Tibial nerve (tissue), 4 donors: Measurements from ENCODE around the gene JAG2. TPM values are rescaled to one million over a fixed set of nuclear protein-coding genes. Genes with fewer than 3 reads are reported as not detected.

Experiments used
- DNase-seq, 2 donors: peaks; one replicate each; pipeline ENCODE4 v3.0.0-alpha.2; 2019; ENCODE audit warnings: low spot score in 2 of 2
- H3K27ac ChIP-seq, 4 donors: fragments of 200-600 bp; sonication (generic) in 3 of 4; one replicate each; pipeline ENCODE4 v1.5.1; 2017 to 2019; ENCODE audit warnings: mild to moderate bottlenecking in 1 of 4
- H3K27me3 ChIP-seq, 2 donors: fragments of 200-600 bp; sonication (generic) in 1 of 2; one replicate each; pipeline versions ENCODE4 v1.5.1 to v1.6.0; 2017 to 2019
- H3K36me3 ChIP-seq, 3 donors: fragments of 200-600 bp; sonication (generic); one replicate each; pipeline ENCODE4 v1.5.1; 2018 to 2019
- H3K4me1 ChIP-seq, 4 donors: fragments of 200-600 bp; sonication (generic) in 3 of 4; one replicate each; pipeline ENCODE4 v1.5.1; 2017 to 2019
- H3K4me3 ChIP-seq, 4 donors: fragments of 200-600 bp; sonication (generic) in 3 of 4; one replicate each; pipeline ENCODE4 v1.5.1; 2017 to 2019; ENCODE audit warnings: mild to moderate bottlenecking in 1 of 4, moderate library complexity in 1 of 4
- H3K9me3 ChIP-seq, 4 donors: fragments of 200-600 bp; sonication (generic) in 3 of 4; one replicate each; pipeline ENCODE4 v1.5.1; 2017 to 2019
- CTCF ChIP-seq, 5 experiments: fragments of 200-600 bp in 3 of 5; fragments of 450-650 bp in 2 of 5; sonication (generic) in 3 of 5; IDR thresholded peaks; one replicate each; pipeline ENCODE4 v1.5.1; 2016 to 2019; ENCODE audit warnings: antibody characterized with exemption in 5 of 5, mild to moderate bottlenecking in 3 of 5, moderate library complexity in 2 of 5
- EP300 ChIP-seq, 2 donors: sonication (generic); formaldehyde crosslinking; IDR thresholded peaks; one replicate each; pipeline ENCODE4 v1.6.1; 2017; ENCODE audit warnings: antibody characterized with exemption in 2 of 2, mild to moderate bottlenecking in 1 of 2
- POLR2A ChIP-seq, 2 donors: fragments of 450-650 bp; IDR thresholded peaks; one replicate each; pipeline ENCODE4 v1.6.1; 2017; ENCODE audit warnings: antibody characterized with exemption in 2 of 2, mild to moderate bottlenecking in 2 of 2, moderate library complexity in 2 of 2
- WGBS, 2 donors: methylation state at CpG; one replicate each; pipeline ENCODE4 v1.1.5; 2018; 5-methylcytosine and 5-hydroxymethylcytosine counted together
- total RNA-seq, 4 donors: library from RNA; depleted of rRNA; stranded (reverse); fragments of >200 nt; gene quantifications; one replicate each; pipeline ENCODE4 v1.1.0, GENCODE V29; 2016

The JAG2 gene
- total RNA-seq, 4 donors from 2014 or later: 7.4 to 13.8 (median 12.8) TPM

GRCh38 chr14:105207460-105207901 is 38.9 kb upstream of the JAG2 start:
- WGBS, 2 donors: 70 to 77% methylated on average over 5 to 13 of the region's 13 CpGs
- TF ChIP-seq CTCF (IDR thresholded peaks at IDR 0.05): no peak
- TF ChIP-seq POLR2A (IDR thresholded peaks at IDR 0.05): no peak
- no peak for TF ChIP-seq EP300 (IDR thresholded peaks at IDR 0.05)

GRCh38 chr14:105206873-105207272 is 38.3 kb upstream of the JAG2 start:
- Histone ChIP-seq H3K27ac (no peak overlapping the region), H3K27me3 (peaks cover 0 to 12% of the 10 kb centered on the region in 2 donors), H3K4me1 (peaks cover 0 to 52% (median 22%) of the 10 kb centered on the region in 4 donors), H3K36me3 (peaks cover 0 to 37% (median 0%) of the 10 kb centered on the region in 3 donors), H3K9me3 (no peaks in the 10 kb centered on the region), H3K4me3 (no peak overlapping the region)
- WGBS, 2 donors: 17 to 20% methylated on average over 4 of the region's 5 CpGs
- no peak for DNase-seq
- no peak for TF ChIP-seq POLR2A (IDR thresholded peaks at IDR 0.05)
- no peak for TF ChIP-seq CTCF (IDR thresholded peaks at IDR 0.05)
- no peak for TF ChIP-seq EP300 (IDR thresholded peaks at IDR 0.05)

More at GRCh38 chr14:105207460-105207901, 38.9 kb upstream of the JAG2 start:
- no peaks in the 10 kb centered on the region for H3K9me3 ChIP-seq
- no peak overlapping the region for H3K27ac ChIP-seq
- peaks cover 0 to 43% (median 0%) of the 10 kb centered on the region in 3 donors for H3K36me3 ChIP-seq
- DNase-seq: no peak
- no peak overlapping the region for H3K4me3 ChIP-seq
- peaks cover 0 to 7% of the 10 kb centered on the region in 2 donors for H3K27me3 ChIP-seq
- peaks cover 0 to 48% (median 20%) of the 10 kb centered on the region in 4 donors for H3K4me1 ChIP-seq

- 36 to 58% methylated on average over 6 to 7 of the region's 12 CpGs for WGBS, 2 donors
- no peaks in the 10 kb centered on the region for H3K9me3 ChIP-seq
- H3K36me3 ChIP-seq: peaks cover 0 to 26% (median 0%) of the 10 kb centered on the region in 3 donors
- DNase-seq: no peak
- no peak overlapping the region for H3K4me3 ChIP-seq
- peak overlapping the region in 1 of 4 donors; percentile 55 for H3K27ac ChIP-seq
- TF ChIP-seq CTCF (IDR thresholded peaks at IDR 0.05) (no peak), POLR2A (IDR thresholded peaks at IDR 0.05) (no peak), EP300 (IDR thresholded peaks at IDR 0.05) (no peak)
- peaks cover 0 to 64% (median 25%) of the 10 kb centered on the region in 4 donors for H3K4me1 ChIP-seq
- H3K27me3 ChIP-seq: peaks cover 0 to 23% of the 10 kb centered on the region in 2 donors
Measured at GRCh38 chr14:105205673-105206208, 37.2 kb upstream of the JAG2 start.

- peaks cover 0 to 19% (median 0%) of the 10 kb centered on the region in 3 donors for H3K36me3 ChIP-seq
- 37 to 63% methylated on average over 10 to 16 of the region's 21 CpGs for WGBS, 2 donors
Measured at GRCh38 chr14:105204931-105205672, 36.5 kb upstream of the JAG2 start.

More at GRCh38 chr14:105204931-105205672, 36.5 kb upstream of the JAG2 start:
- Histone ChIP-seq H3K27ac (peak overlapping the region in 1 of 4 donors; percentile 55), H3K4me1 (peaks cover 0 to 66% (median 25%) of the 10 kb centered on the region in 4 donors), H3K27me3 (peaks cover 0 to 28% of the 10 kb centered on the region in 2 donors), H3K9me3 (no peaks in the 10 kb centered on the region), H3K4me3 (no peak overlapping the region)
- no peak for TF ChIP-seq POLR2A (IDR thresholded peaks at IDR 0.05)
- TF ChIP-seq CTCF (IDR thresholded peaks at IDR 0.05): no peak
- no peak for TF ChIP-seq EP300 (IDR thresholded peaks at IDR 0.05)
- DNase-seq: no peak
